Neural cell (in vitro differentiated cells): Measurements from ENCODE around the gene GLS. TPM values are rescaled to one million over a fixed set of nuclear protein-coding genes. Genes with fewer than 3 reads are reported as not detected.

ENCODE experiments used
- H2AFZ ChIP-seq: fragments of 200-600, 300-800 bp; sonication (generic), shearing (Covaris generic); 2 replicates; pipeline ENCODE4 v1.6.0; 2014; ENCODE audit warnings: low read depth, mild to moderate bottlenecking, antibody characterized with exemption, low read length, moderate library complexity
- H3F3A ChIP-seq: fragments of 200-600 bp; shearing (Covaris generic); 2 replicates; pipeline ENCODE4 v1.6.1; 2016; ENCODE audit warnings: mild to moderate bottlenecking, moderate library complexity, mixed read lengths, antibody characterized with exemption, low read length; ENCODE audit not compliant: insufficient read depth, poor library complexity, severe bottlenecking
- H3K27ac ChIP-seq: fragments of 200-600, 300-800 bp; sonication (generic), shearing (Covaris generic); 2 replicates; pipeline ENCODE4 v1.5.1; 2014; ENCODE audit warnings: mild to moderate bottlenecking, low read length, moderate library complexity
- H3K27me3 ChIP-seq: fragments of 300-800, 200-600 bp; sonication (generic), shearing (Covaris generic); 2 replicates; pipeline ENCODE4 v1.6.0; 2014; ENCODE audit warnings: mild to moderate bottlenecking, low read depth, low read length, moderate library complexity; ENCODE audit not compliant: insufficient read depth
- H3K36me3 ChIP-seq: fragments of 300-800, 200-600 bp; sonication (generic), shearing (Covaris generic); 2 replicates; pipeline ENCODE4 v1.5.1; 2014; ENCODE audit warnings: mild to moderate bottlenecking, antibody characterized with exemption, low read length, moderate library complexity; ENCODE audit not compliant: insufficient read depth
- H3K4me2 ChIP-seq: fragments of 300-800, 200-600 bp; sonication (generic), shearing (Covaris generic); 2 replicates; pipeline ENCODE4 v1.6.0; 2014; ENCODE audit warnings: mild to moderate bottlenecking, low read length
- H3K4me3 ChIP-seq: fragments of 300-800, 200-600 bp; sonication (generic), shearing (Covaris generic); 2 replicates; pipeline ENCODE4 v1.5.1; 2014; ENCODE audit warnings: mild to moderate bottlenecking, low read length, moderate library complexity
- H3K79me2 ChIP-seq: fragments of 200-600 bp; shearing (Covaris generic); replicated peaks from 2 replicates; pipeline ENCODE4 v1.6.0; 2014; ENCODE audit warnings: mild to moderate bottlenecking, low read length, moderate library complexity; ENCODE audit not compliant: insufficient read depth
- H3K9ac ChIP-seq: fragments of 300-800, 200-600 bp; sonication (generic), shearing (Covaris generic); 2 replicates; pipeline ENCODE4 v1.6.1; 2016; ENCODE audit warnings: mild to moderate bottlenecking, low read length, mixed read lengths
- H3K9me2 ChIP-seq: fragments of 200-600 bp; shearing (Covaris generic); 2 replicates; pipeline ENCODE4 v1.6.1; 2016; ENCODE audit warnings: mild to moderate bottlenecking, low read length, mixed read lengths; ENCODE audit not compliant: insufficient read depth
- H3K9me3 ChIP-seq: fragments of 200-600, 300-800 bp; sonication (generic), shearing (Covaris generic); 2 replicates; pipeline ENCODE4 v1.6.1; 2016; ENCODE audit warnings: mild to moderate bottlenecking, mixed run types, low read length, moderate library complexity, mixed read lengths
- H4K20me1 ChIP-seq: fragments of 200-600 bp; shearing (Covaris generic); 2 replicates; pipeline ENCODE4 v1.6.1; 2016; ENCODE audit warnings: mild to moderate bottlenecking, mixed run types; ENCODE audit not compliant: insufficient read depth
- CTCF ChIP-seq: fragments of 450-650 bp; IDR thresholded peaks from 2 replicates; pipeline ENCODE4 v1.5.1; 2014; ENCODE audit warnings: antibody characterized with exemption, mild to moderate bottlenecking, moderate library complexity; ENCODE audit not compliant: poor library complexity, severe bottlenecking
- EP300 ChIP-seq: fragments of 450-650 bp; conservative IDR thresholded peaks from 2 replicates; pipeline ENCODE4 v1.6.1; 2014; ENCODE audit warnings: antibody characterized with exemption, mild to moderate bottlenecking, moderate library complexity; ENCODE audit not compliant: poor library complexity, severe bottlenecking
- EZH2 ChIP-seq: fragments of 200-600, 300-800 bp; shearing (Covaris generic), sonication (generic); IDR thresholded peaks from 2 replicates; pipeline ENCODE4 v1.6.1; 2014; ENCODE audit warnings: antibody characterized with exemption, low read length, borderline replicate concordance, mild to moderate bottlenecking; ENCODE audit not compliant: insufficient read depth, poor library complexity, severe bottlenecking
- MXI1 ChIP-seq: fragments of 450-650 bp; conservative IDR thresholded peaks from 2 replicates; pipeline ENCODE4 v1.6.1; 2014; ENCODE audit warnings: antibody characterized with exemption, mild to moderate bottlenecking; ENCODE audit not compliant: poor library complexity, severe bottlenecking
- POLR2AphosphoS5 ChIP-seq: IDR thresholded peaks from 2 replicates; pipeline ENCODE4 v1.6.1; 2012
- RAD21 ChIP-seq: fragments of 450-650 bp; conservative IDR thresholded peaks from 2 replicates; pipeline ENCODE4 v1.6.1; 2014; ENCODE audit warnings: antibody characterized with exemption, mild to moderate bottlenecking, moderate library complexity
- REST ChIP-seq: IDR thresholded peaks from 2 replicates; pipeline ENCODE4 v1.6.1; 2012; ENCODE audit warnings: borderline replicate concordance
- SMC3 ChIP-seq: fragments of 450-650 bp; conservative IDR thresholded peaks from 2 replicates; pipeline ENCODE4 v1.6.1; 2014; ENCODE audit warnings: antibody characterized with exemption, mild to moderate bottlenecking, moderate library complexity; ENCODE audit not compliant: poor library complexity
- TAF1 ChIP-seq: IDR thresholded peaks from 2 replicates; pipeline ENCODE4 v1.6.1; 2012; ENCODE audit warnings: low read depth
- polyA plus RNA-seq: library from polyadenylated mRNA; depleted of rRNA; stranded (reverse); fragments of >200 nt; gene quantifications from 2 replicates; pipeline ENCODE4 v1.2.3, GENCODE V29; 2014

The GLS gene
- polyA plus RNA-seq, 1 donor from 2014 or later: 90.2 TPM

GRCh38 chr2:190984595-190984994 lies 104.0 kb downstream of the GLS start:
- H3K4me2 ChIP-seq: no peak overlapping the region
- no peak overlapping the region for H3K27ac ChIP-seq
- H3K27me3 ChIP-seq: no peaks in the 10 kb centered on the region
- H3K9me3 ChIP-seq: no peaks in the 10 kb centered on the region
- no peaks in the 10 kb centered on the region for H3K79me2 ChIP-seq
- no peak for TF ChIP-seq RAD21
- no peak for TF ChIP-seq TAF1
- TF ChIP-seq POLR2AphosphoS5: no peak
- TF ChIP-seq SMC3: no peak
- TF ChIP-seq EP300: no peak
- TF ChIP-seq EZH2: no peak
- no peak for TF ChIP-seq REST
- TF ChIP-seq CTCF: no peak
- TF ChIP-seq MXI1: no peak
- H3K4me3 ChIP-seq: no peak overlapping the region
- H3K36me3 ChIP-seq: peaks cover 7% of the 10 kb centered on the region
- no peak overlapping the region for H3K9ac ChIP-seq
- H2AFZ ChIP-seq: no peak overlapping the region
- H3K9me2 ChIP-seq: no peaks in the 10 kb centered on the region
- H3F3A ChIP-seq: no peaks in the 10 kb centered on the region
- H4K20me1 ChIP-seq: no peaks in the 10 kb centered on the region

GRCh38 chr2:190986221-190986953 lies 105.8 kb downstream of the GLS start:
- Histone ChIP-seq H2AFZ (no peak overlapping the region), H3K27ac (no peak overlapping the region), H3K27me3 (no peaks in the 10 kb centered on the region), H3K4me3 (no peak overlapping the region), H3K9me3 (no peaks in the 10 kb centered on the region), H3F3A (no peaks in the 10 kb centered on the region), H3K9me2 (no peaks in the 10 kb centered on the region), H3K9ac (no peak overlapping the region), H3K36me3 (peaks cover 7% of the 10 kb centered on the region), H3K79me2 (no peaks in the 10 kb centered on the region), H4K20me1 (no peaks in the 10 kb centered on the region), H3K4me2 (no peak overlapping the region)
- TF ChIP-seq SMC3 (no peak), POLR2AphosphoS5 (no peak), EZH2 (no peak), MXI1 (no peak), TAF1 (no peak), EP300 (no peak), REST (no peak), CTCF (no peak), RAD21 (no peak)
